ENCODE data around the gene LOXL1. TPM values are rescaled to one million over a fixed set of nuclear protein-coding genes. Genes with fewer than 3 reads are reported as not detected.

The LOXL1 gene
- total and polyA plus RNA-seq, 2 experiments from 2014 or later = 44.5 to 136 TPM

- no peak overlapping the region for H2AFZ ChIP-seq
- H3K4me2 ChIP-seq = no peak overlapping the region
Measured at GRCh38 chr15:73950831-73951561, 24.7 kb downstream of the LOXL1 start.

GRCh38 chr15:73951601-73952000 is 25.3 kb downstream of the LOXL1 start:
- H2AFZ ChIP-seq = no peak overlapping the region
- no peak overlapping the region for H3K4me2 ChIP-seq
- no peak for DNase-seq (ENCODE audit: low spot score)
- no peaks in the 10 kb centered on the region for H3K36me3 ChIP-seq (replicated peaks; ENCODE audit: insufficient read depth, low read depth)
- H3K27ac ChIP-seq = peak overlapping the region; percentile 88
- no peaks in the 10 kb centered on the region for H4K20me1 ChIP-seq (ENCODE audit: insufficient read depth, poor library complexity, severe bottlenecking)
- H3K79me2 ChIP-seq = no peaks in the 10 kb centered on the region
- TF ChIP-seq EZH2phosphoT487 (IDR thresholded peaks at IDR 0.05; ENCODE audit: low read depth, severe bottlenecking, unreplicated experiment) = no peak
- no peak for TF ChIP-seq CTCF (IDR thresholded peaks at IDR 0.05; ENCODE audit: poor library complexity)
- no peak for TF ChIP-seq EZH2 (IDR thresholded peaks at IDR 0.05; ENCODE audit: borderline replicate concordance)
- H3K4me3 ChIP-seq = no peak overlapping the region
- no peaks in the 10 kb centered on the region for H3K9me2 ChIP-seq (replicated peaks; ENCODE audit: insufficient read depth)
- WGBS (ENCODE audit: low lambda C conversion rate, missing lambda C conversion rate) = 43% methylated on average over 10 of the region's 13 CpGs
- peaks cover 14% of the 10 kb centered on the region for H3K4me1 ChIP-seq (ENCODE audit: insufficient read depth)
- no peaks in the 10 kb centered on the region for H3K27me3 ChIP-seq
- H3K9me3 ChIP-seq (ENCODE audit: low read depth) = no peaks in the 10 kb centered on the region

More at GRCh38 chr15:73950831-73951561, 24.7 kb downstream of the LOXL1 start:
- WGBS (ENCODE audit: low lambda C conversion rate, missing lambda C conversion rate) = 19% methylated on average over 15 of the region's 15 CpGs
- no peak overlapping the region for H3K4me3 ChIP-seq
- no peaks in the 10 kb centered on the region for H3K36me3 ChIP-seq (replicated peaks; ENCODE audit: insufficient read depth, low read depth)
- H4K20me1 ChIP-seq (ENCODE audit: insufficient read depth, poor library complexity, severe bottlenecking) = no peaks in the 10 kb centered on the region
- peak overlapping the region; percentile 88 for H3K27ac ChIP-seq
- H3K27me3 ChIP-seq = no peaks in the 10 kb centered on the region
- TF ChIP-seq EZH2 (IDR thresholded peaks at IDR 0.05; ENCODE audit: borderline replicate concordance) = no peak
- peak; percentile 91 for TF ChIP-seq CTCF (IDR thresholded peaks at IDR 0.05; ENCODE audit: poor library complexity)
- TF ChIP-seq EZH2phosphoT487 (IDR thresholded peaks at IDR 0.05; ENCODE audit: low read depth, severe bottlenecking, unreplicated experiment) = no peak
- H3K9me2 ChIP-seq (replicated peaks; ENCODE audit: insufficient read depth) = no peaks in the 10 kb centered on the region
- peak; percentile 94 for DNase-seq (ENCODE audit: low spot score)
- H3K4me1 ChIP-seq (ENCODE audit: insufficient read depth) = peaks cover 14% of the 10 kb centered on the region
- no peaks in the 10 kb centered on the region for H3K9me3 ChIP-seq (ENCODE audit: low read depth)
- H3K79me2 ChIP-seq = no peaks in the 10 kb centered on the region

- no peaks in the 10 kb centered on the region for H3K9me2 ChIP-seq (replicated peaks; ENCODE audit: insufficient read depth)
- no peak overlapping the region for H3K4me3 ChIP-seq
- no peaks in the 10 kb centered on the region for H3K79me2 ChIP-seq
- H3K27me3 ChIP-seq = no peaks in the 10 kb centered on the region
- H3K36me3 ChIP-seq (replicated peaks; ENCODE audit: insufficient read depth, low read depth) = no peaks in the 10 kb centered on the region
- H3K4me1 ChIP-seq (ENCODE audit: insufficient read depth) = peaks cover 14% of the 10 kb centered on the region
- no peaks in the 10 kb centered on the region for H4K20me1 ChIP-seq (ENCODE audit: insufficient read depth, poor library complexity, severe bottlenecking)
- H3K9me3 ChIP-seq (ENCODE audit: low read depth) = no peaks in the 10 kb centered on the region
- H3K4me2 ChIP-seq = no peak overlapping the region
- no peak for DNase-seq (ENCODE audit: low spot score)
- H2AFZ ChIP-seq = no peak overlapping the region
- WGBS (ENCODE audit: low lambda C conversion rate, missing lambda C conversion rate) = 91% methylated on average over 20 of the region's 21 CpGs
- no peak for TF ChIP-seq EZH2 (IDR thresholded peaks at IDR 0.05; ENCODE audit: borderline replicate concordance)
- TF ChIP-seq EZH2phosphoT487 (IDR thresholded peaks at IDR 0.05; ENCODE audit: low read depth, severe bottlenecking, unreplicated experiment) = no peak
- TF ChIP-seq CTCF (IDR thresholded peaks at IDR 0.05; ENCODE audit: poor library complexity) = no peak
- peak overlapping the region; percentile 88 for H3K27ac ChIP-seq
Measured at GRCh38 chr15:73952171-73952912, 26.1 kb downstream of the LOXL1 start.

Data from hepatocyte (in vitro differentiated cells).